ENCODE results near the gene IGF2.
A peak's percentile ranks its signal among the peaks of the same experiment; 100 is the strongest.

Gene IGF2

DNA sequence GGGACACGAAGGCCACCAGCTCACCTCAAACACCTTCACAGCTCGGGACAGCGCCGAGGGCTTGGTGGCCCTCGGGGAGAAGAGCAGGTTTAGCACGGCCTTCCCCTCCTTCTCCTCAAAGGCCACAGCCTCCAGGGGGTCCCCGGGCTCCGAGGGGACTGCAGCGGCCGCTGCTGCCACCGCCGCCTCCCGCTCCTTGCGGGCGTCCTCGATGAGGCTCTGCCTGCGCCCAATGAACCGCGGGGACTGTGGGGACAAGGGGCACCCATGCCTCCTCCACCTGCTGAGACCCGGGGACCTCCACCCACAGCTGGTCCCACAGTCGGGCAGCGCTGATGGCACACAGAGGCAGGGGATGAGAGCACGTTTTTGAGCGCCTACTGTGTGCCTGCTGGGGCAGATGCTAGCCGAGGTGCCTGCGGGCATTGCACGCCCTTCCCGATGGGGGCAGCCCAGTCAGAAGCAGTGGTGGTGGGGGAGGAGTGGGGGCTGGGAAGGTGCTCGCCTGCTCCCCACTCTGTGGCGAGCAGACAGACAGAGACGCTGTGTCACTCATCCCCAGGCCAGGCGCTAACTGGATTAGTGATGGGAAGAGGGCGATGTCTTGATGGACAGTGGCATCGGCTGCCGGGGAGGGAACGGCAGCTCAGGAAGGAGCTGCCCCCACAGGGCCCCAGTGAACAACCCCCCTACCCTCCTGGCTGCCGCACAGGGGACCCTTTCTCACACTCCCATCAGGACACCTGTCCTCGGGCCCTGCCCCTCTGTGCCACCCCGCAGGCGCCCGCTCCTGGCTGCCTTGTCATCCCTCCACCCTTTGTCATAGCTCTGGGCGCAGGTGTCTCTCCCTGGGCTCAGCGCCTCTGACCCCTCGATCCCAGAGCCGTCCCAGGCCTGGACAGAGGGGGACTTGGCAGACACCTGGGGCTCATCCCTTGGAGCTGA, 30.7 kb upstream of the IGF2 start:
- no peak for DNase-seq

DNA sequence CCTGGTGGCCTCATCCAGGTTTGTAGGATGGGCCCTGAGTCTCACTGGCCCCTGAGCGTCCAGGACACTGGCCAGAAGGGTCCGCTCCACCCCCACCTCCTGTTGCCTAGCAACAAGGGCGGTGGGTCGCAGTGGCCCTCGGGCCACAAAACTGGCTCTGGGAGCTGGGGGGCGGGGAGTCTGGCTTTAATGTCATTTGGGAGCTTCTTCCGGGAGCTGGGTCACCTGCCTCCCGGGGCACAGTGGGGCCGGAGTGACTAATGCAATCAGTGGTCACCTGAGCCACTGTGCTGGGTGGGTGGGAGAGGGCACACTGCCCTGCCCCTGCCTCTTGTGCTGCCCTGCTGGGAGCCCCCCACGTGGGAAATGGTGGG, 29.8 kb upstream of the IGF2 start:
- no peak for DNase-seq

DNA sequence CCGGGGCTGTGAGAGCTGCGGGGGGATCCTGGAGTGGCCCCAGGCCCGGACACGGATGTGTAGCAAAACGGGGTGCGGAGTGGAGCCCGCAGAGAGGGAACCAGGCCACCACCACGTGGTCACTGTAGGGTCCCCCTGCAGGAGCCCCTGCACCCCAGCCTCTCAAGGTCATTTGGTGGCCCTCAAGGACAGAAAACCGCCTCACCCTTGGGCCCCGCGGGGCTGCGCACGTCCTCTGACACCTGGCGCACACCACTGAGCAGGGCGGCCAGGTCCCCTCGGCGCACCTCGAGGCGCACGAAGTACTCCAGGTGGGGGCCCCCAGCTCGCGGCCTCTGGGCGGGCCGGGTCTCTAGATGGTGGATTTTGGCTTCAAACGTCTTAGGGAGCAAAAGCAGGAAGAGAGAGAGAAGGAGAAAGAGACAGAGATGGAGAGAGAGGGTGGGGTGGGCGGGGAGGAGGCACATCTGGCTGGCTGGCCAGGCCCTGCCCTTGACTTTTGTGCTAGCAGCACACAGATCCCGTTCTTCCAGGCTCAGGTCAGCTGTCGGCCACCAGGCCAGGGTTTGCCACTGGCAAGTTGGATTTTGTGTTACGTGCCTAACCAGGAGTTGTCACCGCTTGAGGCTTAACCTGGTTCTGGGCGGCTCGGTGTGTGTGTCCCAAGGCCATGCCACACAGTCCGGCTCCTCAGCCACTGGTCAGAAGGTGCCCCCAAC, 29.3 kb upstream of the IGF2 start:
- DNase-seq, result no peak

DNA sequence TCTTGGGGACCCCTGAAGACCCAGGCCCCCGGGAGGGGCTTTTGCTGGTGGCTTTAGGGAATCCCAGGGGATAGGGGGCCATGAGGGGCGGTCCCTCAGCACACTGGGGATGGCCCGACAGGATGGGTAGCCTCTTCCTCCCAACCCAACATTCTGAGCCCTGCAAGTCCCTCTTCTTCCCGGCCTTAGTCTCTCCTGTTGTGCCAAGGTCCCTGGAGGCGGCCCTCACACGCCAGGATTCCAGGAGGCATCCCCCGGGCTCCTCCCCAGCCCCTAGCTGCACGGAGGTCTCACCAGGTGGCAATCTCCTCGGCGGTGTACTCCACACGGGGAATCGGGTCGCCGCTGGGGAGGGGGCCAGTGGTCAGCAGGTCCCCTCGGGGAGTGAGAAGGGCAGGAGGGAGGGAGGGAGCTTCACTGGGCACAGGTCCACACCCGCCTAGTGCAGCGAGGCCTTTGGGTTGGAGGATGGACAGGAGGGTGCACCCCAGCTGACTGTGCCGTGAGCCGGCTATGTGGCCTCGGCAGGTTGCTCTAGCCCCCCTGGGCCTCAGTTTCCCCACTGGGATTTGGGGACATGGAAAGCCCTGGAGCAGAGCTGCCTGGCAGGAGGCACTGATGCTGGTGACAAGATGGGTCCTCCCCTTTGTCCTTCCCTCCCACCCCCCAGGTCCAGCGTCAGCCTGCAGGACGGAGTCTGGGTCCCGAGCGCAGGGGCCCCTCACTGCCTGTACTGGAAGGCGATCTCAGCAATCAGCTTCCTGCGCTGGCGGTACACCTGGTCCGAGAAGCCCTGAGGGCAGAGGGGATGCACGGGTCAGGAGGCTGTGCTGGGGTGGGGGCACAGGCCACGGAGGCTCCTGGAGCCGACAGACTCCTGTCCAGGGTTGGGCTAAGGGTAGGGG, 28.2 kb upstream of the IGF2 start:
- no peak for DNase-seq

DNA sequence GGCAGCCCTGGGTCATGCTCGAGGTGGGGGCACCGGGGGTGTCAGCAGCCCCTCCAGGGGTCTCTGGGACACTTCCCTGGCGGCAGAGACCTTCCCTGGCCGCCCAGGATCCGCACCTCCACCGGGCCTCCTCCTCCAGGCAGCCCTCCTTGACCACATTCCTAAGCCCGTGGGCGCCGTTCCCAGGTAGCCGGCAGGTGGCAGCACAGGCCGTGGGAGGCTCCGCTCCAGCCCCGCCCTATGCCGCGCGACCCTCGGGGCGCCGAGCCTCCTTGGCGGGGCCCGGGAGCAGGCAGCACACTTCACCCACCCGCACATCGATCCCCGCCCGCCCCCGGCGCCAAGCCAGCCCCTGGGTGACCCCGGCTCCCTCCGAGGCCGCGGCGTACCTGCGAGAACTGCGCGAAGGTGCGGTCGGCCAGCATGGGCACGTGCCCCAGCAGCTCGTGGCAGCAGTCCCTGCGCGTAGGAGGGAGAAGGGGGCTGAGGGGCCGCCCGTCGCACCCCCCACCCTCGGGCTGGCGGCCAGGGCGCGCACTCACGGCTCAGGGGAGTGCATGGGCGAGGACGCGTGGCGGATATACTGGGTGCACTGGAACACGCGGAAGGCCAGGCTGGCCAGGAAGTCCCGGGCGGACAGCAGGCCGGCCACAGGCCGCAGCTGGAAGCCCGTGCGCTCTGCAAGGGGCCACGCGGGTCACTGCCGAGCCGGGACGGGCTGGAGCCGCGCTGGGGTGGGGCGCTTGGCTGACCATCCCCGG, 27.1 kb upstream of the IGF2 start:
- peak; percentile 57 to 70 for DNase-seq

DNA sequence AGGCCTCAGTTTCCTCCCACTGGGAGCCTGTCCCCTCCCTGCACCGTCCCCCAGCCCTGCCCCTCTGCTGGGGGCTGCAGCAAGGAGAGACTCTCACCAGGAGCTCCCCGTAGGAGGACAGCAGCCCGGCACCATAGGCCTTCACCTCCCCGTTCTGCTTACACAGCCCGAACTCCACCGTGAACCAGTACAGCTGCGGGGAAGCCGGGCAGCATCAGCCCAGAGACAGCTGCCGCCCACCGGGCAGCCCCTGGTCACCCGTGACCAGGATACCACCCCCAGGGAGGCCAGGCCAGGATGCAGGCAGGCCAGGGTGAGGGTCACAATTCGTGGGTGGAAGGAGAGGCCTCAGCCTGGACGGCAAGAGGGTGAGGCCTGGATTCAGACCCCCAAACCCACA, 26.4 kb upstream of the IGF2 start:
- no peak for DNase-seq

DNA sequence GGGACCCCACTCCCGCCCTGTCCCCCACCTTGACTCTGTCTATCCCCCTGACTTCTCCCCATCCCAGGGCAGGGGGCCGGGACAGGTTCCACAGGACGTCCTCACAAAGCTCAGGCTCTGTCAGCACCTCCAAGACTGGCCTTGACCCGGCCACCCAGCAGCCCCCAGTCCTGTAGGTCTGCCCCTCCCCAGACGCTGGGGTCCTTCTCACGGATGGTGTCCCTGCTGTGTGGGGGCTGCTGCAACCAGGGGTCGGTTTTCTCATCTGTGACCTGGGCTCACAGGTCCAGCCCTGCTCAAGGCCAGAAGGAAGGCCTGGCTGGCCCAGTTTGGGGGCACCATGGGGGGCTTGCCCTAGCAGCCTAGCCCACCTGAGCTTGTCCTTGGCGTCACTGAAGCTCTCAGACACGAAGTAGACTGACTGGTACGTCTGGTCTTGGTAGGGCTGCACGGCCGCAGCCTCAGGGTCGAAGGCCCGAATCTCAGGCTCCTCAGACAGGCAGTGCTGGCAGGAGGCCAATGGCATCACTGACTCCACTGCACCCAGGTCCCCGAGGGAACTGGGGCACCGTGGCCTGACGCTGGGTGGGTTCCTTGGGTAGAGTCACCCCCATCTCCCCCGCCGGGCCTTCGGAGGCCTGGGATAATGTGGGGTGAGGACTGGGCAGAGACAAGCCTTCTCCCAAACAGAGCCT, 25.8 kb upstream of the IGF2 start:
- DNase-seq, result no peak

DNA sequence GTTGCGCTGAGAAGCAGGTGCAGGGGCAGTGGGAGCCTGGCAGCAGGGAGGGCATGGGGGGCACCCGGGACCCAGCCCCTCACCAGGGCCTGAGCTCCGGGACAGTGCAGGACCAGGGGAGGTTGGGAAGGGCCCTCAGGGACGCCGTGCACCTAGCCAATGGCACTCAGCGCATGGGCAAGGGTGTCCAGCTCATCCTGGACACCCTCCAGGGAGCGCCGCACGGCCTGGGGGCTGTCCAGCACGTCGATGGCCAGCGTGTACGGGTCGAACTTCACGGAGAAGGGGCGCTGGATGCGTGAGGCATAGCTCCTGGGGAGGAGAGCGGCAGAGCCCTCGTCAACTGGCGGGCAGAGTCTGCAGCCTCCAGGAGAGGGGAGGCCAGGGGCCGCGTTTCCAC, 24.9 kb upstream of the IGF2 start:
- DNase-seq, result no peak

DNA sequence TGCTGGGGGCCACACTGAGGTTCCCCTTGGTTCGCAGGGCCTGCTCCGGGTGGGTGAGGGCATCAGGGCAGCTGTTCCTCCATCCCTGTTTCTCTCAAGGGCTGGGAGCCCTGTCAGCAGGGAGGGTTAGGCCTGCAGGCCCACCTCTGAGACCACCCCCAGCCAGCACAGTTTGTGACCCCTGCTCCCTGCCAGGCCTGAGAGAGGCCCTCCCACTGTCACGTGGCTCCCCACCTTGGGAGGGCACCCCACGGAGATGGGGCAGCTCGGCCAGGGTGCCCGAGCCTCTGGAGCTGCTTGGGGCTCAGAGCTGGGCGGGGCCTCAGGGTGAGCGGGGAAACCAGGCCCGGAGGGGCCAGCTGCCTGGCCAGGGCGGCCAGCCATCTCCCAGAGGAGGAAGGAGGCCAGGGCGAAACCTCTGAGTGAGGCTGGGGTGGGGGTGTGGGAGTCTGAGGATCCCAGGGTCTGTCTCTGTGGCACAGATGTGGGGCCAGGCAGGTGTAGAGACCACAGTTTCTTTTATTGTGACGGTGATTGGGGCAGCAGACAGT, 24.3 kb upstream of the IGF2 start:
- DNase-seq, result no peak

DNA sequence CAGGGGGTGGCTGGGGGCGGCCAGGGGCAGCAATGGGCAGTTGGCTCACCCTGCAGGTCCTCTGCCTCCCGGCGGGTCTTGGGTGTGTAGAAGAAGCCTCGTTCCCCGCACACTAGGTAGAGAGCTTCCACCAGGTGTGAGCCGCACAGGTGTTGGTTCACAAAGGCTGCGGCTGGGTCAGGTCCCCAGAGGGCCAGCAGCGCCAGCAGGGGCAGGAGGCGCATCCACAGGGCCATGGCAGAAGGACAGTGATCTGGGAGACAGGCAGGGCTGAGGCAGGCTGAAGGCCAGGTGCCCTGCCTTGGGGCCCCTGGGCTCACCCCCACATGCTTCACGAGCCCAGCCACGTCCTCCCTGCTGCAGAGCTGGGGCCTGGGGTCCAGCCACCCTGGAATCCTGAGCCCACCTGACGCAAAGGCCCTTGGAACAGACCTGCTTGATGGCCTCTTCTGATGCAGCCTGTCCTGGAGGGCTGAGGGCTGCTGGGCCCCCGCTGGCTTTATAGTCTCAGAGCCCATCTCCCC, 21.6 kb upstream of the IGF2 start, which contains the start of gene INS:
Gene INS (minus strand): TSS at position 474 of the 524 bp plus-strand sequence. CDS start 238 bp downstream, at position 236.
- DNase-seq, result no peak

DNA sequence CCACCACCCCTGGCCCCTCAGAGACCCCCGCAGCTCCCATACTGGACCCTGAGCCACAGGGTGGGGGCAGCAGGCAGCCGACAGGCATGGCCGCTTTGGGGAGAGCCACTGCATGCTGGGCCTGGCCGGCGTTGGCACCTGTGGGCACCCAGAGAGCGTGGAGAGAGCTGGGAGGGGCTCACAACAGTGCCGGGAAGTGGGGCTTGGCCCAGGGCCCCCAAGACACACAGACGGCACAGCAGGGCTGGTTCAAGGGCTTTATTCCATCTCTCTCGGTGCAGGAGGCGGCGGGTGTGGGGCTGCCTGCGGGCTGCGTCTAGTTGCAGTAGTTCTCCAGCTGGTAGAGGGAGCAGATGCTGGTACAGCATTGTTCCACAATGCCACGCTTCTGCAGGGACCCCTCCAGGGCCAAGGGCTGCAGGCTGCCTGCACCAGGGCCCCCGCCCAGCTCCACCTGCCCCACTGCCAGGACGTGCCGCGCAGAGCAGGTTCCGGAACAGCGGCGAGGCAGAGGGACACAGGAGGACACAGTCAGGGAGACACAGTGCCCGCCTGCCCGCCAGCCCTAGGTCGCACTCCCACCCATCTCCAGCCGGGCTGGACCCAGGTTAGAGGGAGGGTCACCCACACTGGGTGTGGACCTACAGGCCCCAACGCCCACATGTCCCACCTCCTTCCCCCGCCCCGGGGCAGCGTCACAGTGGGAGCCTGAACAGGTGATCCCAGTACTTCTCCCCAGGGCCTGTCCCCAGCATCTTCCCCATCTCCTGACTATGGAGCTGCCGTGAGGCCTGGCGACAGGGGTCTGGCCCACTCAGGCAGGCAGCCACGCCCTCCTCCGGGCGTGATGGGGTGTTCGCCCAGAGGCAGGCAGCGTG, 20.6 kb upstream of the IGF2 start:
- DNase-seq, result no peak

DNA sequence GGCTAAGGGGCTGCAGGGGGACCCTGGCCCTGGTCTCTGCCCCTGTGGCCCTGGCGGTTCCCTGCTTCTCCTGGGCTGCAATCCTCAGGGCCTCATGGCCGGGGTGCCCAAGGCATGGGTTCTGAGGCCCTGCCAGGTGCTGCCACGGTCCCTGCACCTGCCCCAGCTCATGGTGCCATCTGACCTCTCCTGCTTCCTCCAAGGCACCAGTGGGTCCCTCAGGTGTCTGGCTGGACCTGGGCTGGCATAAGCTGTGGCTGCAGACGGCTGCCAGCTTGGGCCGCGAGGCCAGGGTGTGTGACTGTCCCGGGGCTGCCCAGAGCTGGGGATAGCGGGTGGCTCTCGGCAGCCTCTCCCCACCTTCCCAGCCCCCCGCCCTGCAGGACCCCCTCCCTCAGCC, 19.8 kb upstream of the IGF2 start:
- no peak for DNase-seq

DNA sequence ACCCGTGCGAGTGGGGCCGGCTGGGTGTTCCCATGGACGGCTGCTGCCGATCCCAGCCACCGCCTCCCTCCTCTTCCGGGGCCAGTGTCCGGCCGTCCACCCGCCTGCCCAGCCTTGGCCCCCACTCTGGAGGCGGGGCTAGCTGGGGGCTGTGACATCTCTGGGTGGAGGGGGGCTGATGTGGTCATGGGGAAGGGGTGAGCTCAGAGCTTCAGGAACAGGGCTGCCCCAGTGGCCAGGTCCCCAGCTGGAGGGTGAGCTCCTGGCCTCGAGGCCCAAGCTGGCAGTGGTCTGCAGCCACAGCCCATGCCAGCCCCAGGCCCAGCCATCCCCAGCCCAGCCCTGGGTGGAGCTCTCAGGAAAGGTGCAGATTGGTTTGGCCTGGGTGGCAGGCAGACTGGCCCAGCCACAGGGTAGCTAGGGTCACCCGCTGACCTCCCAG, 19.1 kb upstream of the IGF2 start:
- no peak for DNase-seq

DNA sequence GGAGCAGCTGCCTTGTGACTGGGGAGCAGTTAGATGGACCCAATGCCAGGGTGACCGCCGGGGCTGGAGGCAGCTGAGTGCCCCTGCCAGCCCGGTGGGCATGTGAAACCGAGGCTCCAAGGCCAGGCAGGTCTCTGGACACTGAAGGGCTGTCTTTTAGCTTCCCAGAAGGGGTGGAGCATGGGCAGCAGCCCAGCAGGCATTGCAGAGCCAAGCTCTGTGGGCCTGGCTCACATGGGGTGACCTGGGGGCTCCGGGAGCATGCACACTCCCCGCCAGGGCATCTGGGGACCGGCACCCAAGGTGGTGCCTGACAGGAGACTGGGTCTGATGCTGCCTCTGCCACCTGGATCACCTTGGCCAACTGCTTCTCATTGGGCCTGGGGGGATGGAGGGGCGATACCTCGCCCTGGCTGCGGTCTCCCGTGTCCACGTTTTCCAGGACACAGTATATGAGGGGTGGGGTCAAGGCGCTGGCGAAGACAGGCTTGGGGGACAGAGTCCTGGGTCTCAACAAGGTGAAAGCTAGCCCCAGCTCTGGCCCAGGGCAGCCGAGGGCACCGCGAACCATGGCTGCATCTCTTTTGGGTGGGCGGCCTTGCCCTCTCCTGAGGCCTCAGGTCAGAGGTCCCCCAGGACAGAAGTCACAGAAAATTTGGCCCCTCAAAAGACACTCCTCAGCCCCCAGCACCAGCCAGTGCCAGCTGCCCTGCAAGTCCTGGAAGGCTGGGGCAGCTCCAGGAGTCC, 18.3 kb upstream of the IGF2 start:
- DNase-seq, result no peak

DNA sequence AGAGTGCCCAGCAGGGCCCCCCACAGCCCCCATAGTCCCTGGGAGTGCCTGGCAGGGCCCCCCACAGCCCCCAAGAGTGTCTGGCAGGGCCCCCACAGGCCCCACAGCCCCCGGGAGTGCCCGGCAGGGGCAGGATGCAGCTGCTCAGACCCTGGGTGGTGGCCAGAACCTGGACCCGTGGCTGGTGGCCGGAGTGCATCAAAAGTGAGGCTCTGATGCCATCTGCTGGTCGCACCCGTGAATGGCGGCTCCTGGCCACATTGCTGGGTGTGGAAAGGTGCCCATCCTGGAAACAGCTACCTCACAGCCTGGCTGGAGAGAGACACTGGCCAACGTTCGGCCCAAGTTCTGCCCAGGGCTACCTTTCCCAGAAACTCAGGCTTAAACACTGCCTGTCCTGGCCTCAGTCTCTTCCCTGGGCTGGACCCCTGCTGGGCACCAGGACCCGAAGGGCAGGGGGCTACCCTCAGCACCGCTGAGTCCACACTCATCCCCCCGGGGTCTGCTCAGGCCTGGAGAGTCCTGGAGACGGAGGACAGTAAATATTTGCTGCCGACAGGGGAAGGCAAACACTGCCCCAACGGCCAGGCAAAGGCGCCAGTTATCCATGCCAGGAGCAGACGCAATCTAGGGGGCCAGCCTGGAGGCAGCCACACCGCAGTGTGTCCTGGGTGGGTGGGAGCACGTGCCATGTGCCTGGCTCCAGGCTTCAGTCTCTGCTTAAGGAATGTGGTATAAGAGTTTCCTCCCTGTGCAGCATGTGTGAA, 17.4 kb upstream of the IGF2 start:
- peak; percentile 66 to 75 for DNase-seq

DNA sequence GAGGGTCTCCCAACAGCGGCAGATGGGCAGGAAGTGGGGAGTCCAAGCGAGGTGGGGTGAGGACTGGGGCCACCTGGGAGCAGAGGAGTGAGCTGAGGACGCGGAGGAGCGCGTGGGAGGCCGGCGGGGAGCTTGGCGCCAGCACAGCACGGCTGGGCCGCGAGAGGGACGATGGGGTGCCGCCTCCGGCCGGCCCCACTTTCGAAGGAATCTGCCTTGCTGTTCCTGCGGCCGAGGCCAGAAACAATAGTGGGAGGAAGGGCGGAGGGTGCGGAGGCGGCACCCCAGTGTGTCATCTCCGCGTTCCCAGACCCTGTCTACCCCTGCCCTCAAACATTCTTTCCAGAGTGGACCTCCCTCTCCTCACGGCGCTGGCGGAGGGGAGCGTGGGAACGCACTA, 16.3 kb upstream of the IGF2 start:
- no peak for DNase-seq

DNA sequence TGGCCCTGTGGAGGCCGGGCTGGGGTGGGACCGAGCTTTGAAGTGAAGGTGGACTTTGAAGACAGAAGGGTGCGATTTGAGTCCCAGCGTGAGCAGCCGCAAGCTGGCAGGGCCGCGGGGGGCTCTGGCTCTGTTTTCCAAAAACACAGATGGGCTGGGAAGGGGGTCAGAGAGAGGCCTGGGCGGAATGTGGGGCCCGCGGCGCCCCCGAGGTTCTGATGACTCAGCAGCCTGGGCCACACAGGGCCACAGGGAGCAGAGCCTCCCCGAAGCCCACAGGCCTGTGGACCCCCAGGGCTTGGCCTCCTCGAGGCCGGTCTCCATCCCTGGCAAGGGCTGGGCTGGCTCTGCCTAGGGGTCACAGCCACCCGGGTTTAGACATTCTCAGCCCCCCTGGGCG, 15.7 kb upstream of the IGF2 start:
- DNase-seq, result no peak

DNA sequence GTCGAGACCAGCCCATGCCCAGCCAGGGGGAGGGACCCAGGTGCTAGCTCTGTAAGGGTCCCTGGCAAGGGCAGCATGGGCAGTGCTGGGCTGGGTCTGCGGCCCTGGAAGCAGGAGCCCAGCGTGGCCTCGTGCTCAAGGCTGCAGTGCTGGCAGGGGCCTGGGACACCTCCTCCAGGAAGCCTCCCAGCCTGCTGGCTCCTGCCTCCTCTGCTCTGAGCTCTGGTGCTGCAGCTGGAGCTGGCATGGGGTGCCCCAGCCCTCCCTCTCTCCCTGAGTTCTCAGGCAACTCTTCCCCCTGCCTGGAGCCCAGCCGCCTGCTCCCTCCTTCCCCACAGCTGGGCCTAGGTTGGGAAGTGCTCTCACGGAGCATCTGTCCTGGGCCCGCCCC, 15.0 kb upstream of the IGF2 start:
- DNase-seq, result no peak

Measured in stimulated activated CD4-positive, alpha-beta T cell treated with anti-CD3 and anti-CD28 coated beads, Interleukin-2, amount 100 ng/mL, for 24 hours (primary cell).